ENCODE data around the gene NUDT6.

Gene NUDT6

DNA sequence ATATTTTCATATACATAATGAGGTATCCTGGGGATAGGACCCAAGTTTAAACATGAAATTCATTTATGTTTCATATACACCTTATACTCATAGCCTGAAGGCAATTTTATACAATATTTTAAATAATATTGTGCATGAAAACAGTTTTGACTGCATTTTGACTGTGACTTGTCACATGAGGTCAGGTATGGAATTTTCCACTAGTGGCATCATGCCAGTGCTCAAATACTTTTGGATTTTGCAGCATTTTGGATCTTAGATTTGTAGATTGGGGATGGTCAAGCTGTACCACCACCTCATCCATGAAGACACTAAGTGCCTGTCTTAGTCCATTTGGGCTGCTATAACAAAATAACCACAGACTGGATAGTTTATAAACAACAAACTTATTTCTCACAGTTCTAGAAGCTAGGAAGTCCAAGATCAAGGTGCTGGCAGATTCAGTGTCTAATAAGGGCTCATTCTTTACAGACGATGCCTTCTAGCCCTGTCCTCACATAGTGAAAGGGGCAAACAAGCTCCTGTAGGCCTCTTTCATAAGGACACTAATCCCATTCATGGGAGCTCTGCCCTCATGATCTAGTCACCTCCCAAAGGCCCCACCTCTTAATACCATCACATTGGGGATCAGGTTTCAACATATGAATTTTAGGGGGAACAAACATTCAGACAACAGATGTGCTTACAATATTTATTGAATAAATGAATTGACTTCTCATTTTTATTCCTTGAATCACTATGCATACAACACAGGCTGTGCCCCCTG lies 9.4 kb downstream of the NUDT6 start:
- no peak for DNase-seq

DNA sequence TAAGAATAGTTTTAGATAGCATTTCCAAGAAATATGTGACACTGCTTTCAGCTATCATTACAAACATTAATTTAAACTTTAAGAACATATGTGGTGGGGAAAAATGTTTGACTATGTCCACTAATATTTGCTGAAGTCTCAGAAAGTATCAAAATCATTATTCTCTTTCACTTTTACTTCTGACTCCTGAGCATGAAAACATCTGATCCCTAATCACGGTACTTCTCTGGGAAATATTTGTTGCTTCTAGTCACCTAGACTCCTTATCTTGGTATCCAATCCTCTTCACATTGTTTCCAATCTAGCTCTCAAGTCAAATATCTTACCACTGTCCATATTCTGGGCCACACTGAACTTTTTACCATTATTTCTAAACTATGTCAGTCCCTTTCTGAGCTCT lies 10.8 kb downstream of the NUDT6 start:
- no peak for DNase-seq

DNA sequence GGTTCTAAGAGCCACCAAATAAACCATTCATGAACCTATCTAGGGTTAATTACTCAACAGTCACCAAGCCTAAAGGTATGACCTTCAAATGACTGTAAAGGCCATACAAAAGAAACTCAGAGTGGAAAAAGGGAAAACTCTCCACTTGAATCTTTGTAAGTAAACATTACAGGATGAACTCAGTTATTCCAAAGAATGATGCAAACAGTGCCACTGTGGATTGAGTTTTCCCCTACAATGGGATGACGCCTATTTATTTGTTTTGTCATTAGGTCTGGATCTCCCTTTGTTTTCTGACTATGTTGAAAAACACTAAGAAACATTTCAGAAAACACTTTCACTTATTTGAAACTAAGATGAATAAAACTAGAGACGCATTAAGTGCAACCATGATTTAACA lies 12.7 kb downstream of the NUDT6 start:
- no peak for DNase-seq

DNA sequence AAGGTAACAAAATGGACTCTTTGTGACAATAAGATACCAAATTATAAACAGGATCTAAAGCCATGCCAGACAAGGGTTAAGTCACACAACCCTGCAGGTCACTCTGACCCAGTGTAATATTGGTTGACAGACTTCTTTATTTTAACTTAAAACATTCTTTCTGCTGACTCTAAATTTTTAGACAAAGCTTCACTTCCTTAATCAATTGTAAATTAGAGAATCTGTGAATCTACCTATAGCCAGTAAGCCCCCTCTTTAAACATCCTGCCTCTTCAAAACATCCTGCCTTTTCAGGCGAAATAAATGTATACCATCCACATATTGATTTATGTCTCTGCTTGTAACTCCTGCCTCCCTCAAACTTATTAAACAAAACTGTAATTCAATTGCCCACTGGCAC lies 14.2 kb downstream of the NUDT6 start:
- DNase-seq: no peak

- DNase-seq: no peak
Observed at GRCh38 chr4:122906859-122907305, 15.5 kb downstream of the NUDT6 start.

DNA sequence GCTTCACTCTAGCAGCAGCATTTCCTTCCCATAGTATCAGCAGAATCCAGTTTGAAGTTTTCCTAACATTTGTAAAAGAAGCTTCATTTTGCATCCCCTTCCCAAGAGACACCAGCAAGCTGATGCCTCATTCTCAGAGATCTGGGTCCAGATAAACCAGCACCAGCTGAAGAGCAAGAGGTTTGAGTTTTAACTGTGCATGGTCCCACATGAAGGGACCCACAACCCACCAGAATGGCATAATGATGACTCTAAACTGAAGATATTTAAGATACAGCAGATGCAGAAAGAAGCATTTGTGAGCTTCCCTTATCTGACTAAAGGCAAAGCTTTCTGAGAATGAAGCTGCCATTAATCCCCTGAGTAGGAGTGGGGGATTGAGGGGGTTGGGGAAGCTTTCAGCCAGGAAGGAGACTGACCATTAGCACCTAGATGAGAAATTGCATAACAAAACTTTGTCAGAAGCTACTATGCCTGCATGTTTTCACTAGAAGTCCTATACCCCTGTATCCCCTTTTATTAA lies 18.6 kb downstream of the NUDT6 start:
- no peak for DNase-seq

- no peak for DNase-seq
Observed at GRCh38 chr4:122901247-122902010, 21.0 kb downstream of the NUDT6 start.

DNA sequence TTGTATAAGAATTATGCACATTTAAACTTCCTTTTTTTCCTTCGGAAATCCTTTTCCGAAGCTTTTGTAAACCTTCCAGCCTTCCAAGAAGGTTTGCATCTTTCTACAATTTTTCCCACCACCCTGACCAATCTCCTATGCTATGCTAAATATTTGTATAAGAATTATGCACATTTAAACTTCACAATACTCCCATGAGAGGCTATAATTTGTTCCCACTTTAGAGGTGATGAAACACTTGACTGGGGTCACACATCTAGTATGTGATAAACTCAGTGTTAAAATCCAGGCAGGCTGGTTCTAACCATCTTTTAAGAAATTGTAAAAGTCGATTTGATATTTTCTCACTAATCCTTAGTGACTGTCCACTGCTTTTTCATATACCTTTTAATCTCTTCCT lies 22.1 kb downstream of the NUDT6 start:
- no peak for DNase-seq

GRCh38 chr4:122899682-122900081 lies 22.7 kb downstream of the NUDT6 start:
- no peak for DNase-seq

DNA sequence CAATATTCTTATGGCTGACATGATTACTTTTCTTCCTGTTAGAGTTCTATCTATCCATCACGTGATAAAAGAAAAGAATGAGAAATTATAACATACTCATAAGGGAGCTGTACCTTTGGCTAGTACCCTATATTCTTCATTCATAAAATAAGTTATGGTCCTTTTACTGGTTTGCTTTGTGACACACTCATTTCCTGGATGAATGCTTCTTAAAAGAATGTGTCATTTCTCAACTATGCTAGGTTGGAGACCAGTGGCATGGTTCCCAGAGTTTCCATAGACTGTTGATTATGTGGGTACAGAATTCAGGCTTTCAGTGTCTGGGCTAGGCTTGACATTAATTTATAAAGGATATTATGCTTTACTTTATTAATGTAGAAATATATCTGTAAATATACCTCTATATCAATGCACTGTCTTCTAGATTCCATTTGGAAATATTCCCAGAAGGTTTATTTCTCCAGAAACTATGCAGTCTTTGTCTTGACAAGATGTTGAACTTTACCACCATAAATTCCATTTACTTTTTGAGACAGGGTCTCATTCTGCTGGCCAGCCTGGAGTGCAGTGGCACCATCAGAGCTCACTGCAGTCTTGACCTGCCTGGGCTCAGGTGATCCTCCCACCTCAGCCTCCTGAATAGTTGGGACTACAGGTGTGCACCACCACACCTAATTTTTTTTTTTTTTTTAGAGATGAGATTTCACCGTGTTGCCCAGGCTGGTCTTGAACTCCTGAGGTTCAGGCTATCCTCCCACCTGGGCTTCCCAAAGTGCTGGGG lies 23.8 kb downstream of the NUDT6 start:
- DNase-seq: no peak

- DNase-seq: no peak
Observed at GRCh38 chr4:122896270-122896669, 26.1 kb downstream of the NUDT6 start.

- DNase-seq: no peak
Observed at GRCh38 chr4:122895336-122895995, 26.9 kb downstream of the NUDT6 start.

DNA sequence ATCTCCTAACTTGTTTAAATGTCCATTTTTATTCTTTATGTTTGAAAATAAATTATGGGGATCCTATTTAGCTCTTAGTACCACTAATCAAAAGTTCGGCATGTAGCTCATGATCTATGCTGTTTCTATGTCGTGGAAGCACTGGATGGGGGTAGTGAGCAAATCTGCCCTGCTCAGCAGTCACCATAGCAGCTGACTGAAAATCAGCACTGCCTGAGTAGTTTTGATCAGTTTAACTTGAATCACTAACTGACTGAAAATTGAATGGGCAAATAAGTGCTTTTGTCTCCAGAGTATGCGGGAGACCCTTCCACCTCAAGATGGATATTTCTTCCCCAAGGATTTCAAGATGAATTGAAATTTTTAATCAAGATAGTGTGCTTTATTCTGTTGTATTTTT lies 27.6 kb downstream of the NUDT6 start:
- no peak for DNase-seq

GRCh38 chr4:122890147-122890795 lies 32.1 kb downstream of the NUDT6 start:
- no peak for DNase-seq

GRCh38 chr4:122889726-122890125 lies 32.7 kb downstream of the NUDT6 start:
- DNase-seq: no peak

- no peak for DNase-seq
Observed at GRCh38 chr4:122884499-122884898, 37.9 kb downstream of the NUDT6 start.

DNA sequence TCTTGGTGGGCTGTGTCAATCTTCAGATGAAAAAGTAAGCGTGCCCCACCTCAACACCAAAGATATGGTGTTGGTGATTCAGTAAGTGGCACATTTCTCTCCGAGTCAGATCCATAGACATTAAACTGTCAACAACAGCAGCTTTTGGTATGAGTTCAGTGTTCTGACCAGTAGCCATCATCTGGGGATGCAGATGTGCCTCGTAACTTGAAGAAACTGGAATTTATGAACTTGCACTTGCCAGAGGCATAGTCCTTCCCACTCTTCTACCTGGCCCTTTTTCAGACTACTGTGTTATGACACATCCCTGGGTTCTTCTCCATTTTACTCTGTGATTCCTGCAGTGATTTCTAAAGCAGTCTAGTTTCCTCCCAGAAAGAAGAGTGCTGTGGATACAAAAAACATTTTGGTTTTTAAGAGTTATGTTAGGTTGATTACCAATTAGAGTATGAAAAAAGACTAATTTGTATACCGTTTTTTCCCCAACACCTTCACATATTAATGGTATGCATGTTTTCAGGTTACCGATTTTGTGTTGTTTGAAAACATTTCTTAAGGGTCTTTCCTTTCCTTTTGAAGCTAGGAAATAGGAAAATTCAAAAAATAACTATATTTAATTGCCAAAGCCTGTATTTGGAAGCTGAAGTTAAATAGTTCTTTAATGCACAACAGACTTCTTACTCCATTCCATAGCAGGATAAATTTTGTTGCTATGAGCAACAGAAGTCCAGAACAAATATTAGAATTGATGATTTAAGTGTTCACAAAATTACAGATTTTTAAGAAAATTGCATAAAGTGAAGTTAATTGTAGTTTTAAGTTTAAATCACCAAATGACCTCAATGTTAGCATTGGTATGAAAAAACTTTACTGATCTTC lies 39.3 kb downstream of the NUDT6 start:
- DNase-seq: no peak

DNA sequence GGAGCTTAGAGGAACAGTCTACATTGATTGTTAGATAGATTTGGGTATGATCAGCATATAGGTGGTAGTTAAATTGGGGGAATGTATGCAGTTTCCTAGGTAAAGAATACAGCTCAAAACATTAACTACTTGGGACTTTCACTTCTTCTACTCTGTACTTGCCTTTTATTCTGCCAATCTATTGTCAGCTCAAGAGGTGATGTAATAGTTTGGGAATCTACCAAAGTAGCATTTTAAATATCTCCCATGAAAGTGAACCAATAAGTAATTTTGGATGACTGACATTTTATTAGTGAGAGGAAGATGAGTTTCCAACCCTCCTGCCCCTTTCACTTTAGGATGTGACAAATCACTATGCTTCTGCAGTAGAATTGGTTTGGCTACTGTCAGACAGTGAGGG lies 43.4 kb downstream of the NUDT6 start:
- no peak for DNase-seq

- DNase-seq: no peak
Observed at GRCh38 chr4:122876456-122876855, 45.9 kb downstream of the NUDT6 start.

GRCh38 chr4:122875949-122876348 lies 46.4 kb downstream of the NUDT6 start:
- DNase-seq: no peak

Measured in NCI-H1436 (cell line).